NCI-H128 (cell line): ENCODE results near the gene TFF3.

ENCODE experiments used
- DNase-seq: peaks from one replicate; lab custom pipeline; 2025; ENCODE audit not compliant: unreplicated experiment; lab: John Stamatoyannopoulos, UW

Gene TFF3

DNA sequence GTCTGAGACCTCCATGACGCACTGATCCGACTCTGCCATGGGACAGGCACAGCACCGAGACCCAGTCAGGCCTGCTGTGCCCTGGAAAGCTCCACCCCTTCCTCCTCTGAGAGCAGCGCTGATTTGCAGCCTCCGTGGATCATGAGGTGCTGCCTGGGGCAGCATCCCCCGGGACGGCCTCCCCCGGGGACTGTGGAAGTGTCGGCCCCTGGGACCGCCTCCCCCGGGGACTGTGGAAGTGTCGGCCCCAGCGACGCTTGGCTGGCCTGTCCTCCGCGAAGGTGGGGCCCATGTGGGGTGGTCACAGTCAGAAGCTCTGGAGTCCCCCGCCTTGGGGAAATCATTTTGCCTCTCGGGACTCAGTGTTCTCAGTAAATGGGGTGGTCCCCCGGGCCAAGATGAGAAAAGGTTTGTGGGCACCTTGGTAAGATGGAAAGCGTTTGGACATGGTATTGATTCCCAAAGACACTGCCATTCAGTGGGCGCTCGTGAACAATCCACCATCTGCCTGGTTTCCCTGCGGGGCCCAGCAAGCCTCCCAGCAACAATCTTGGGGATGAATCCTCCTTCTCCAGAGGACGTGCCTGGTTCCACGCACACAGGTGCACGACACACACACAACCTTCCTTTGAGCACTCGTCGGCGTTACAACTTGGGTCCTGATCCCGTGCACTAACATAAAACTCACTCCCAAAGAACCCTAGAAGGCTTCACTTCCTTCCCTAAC lies 32.6 kb upstream of the TFF3 start:
- DNase-seq: no peak

DNA sequence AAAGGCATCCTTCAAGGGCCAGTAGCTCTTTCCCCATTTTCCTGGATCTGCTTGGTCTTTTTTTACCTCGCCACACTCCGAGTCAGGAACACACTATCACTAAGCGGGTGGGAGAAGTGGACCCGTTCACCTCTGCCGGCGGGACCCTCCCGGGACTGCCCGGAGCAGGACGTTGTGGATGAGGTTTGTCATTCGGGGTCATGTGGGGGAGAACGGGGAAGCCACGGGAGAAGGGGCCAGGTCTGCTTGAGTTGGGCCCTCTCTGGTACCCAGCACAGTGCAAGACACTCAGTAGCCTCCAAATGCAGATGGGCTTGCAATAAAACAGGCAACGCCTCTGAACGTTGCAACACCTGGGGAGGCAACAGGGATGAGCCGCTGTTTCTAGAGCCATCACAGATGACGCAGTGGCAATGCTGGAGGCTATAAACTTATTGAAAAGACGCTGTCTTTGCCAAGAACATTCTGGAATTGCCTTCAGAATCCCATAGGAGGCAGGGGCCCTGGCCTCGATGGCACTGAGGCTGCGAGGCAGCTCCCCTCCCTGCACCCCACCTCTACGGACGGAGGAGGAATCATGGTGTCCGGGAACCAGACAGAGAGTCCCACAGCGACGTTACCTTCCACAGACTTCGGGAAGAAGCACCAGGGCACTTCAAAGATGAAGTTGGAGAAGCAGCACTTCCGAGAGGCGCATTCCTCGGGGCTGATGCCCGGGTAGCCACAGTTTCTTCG lies 31.8 kb upstream of the TFF3 start:
- no peak for DNase-seq

DNA sequence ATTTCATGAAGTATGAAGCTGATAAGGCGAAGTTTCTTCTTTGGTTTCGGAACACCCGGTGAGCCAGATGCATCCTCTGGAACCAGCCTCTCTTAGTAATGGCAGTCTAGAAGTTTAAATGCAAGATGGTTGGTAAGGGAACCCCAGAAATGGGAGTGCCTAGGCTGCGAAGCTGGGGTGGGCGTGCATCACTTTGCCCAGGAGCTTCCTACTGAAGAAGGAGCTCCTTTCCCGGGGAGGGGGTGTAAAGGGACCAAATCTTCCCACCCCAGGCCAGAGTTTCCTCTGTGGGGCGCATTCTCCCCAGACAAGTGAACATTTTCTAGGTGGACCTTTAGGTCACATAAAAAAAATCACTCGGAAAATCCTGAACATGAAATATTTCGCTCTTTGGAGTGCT lies 31.2 kb upstream of the TFF3 start:
- no peak for DNase-seq

DNA sequence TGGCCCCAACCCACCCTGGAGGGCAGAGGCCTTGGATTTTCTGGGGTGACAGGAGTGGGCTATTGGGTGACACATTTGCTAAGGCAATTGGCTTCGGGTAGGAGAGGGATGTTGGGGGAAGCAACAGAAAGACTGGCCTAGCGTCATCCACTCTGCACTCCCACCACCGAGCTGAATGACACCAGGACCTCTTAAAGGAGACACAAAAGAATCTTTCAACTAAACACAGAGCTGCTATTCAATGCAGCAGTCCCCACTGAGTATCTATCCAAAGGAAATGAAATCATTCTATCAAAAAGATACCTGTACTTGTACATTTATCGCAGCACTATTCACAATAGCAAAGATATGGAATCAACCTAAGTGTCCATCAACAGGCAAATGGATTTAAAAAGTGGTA lies 29.4 kb upstream of the TFF3 start:
- DNase-seq: no peak

DNA sequence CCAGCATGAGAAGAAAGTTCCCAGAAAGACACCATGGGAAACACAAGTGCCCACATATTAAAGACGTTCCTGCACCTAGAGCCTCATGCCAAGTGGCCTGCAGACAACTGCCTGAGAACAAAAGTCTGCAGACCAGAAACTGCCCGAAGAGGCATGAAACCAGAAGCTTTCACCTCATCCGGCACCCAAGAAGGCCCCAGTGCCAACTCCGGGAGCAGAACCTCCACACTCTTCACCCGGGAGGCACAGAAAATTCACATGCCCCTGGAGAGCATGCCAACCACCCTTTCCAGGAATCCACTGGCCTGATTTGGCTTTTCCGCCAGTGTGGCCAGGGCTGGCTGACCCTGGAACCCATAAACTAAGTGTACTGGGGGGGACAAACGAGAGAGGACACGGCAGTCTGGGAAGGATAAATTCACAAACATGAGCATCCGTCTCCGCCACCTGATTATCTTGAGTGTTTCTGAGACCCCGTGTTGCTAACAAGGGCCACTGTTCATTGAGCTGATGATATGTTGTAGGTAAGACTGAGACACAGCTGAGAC lies 28.8 kb upstream of the TFF3 start:
- DNase-seq: no peak

DNA sequence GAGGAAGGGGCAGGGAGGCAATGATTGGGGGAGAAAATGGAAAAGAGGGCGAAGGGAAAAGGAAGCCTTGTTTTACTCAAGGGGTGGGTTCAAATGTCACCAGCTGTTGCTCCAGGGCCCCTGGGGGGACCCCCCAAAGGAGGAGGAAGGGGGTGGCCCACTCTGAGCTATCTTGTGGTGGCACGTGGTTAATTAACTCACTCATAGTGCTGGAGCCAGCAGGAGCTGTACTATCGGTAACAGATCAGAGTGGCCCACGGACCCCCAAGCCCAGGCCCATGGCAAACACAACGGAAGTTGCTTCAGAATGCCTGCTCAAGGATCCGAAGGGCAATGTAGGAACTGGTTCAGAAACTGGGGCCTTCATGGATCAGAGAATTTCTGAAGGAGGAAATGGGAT lies 28.3 kb upstream of the TFF3 start:
- no peak for DNase-seq

DNA sequence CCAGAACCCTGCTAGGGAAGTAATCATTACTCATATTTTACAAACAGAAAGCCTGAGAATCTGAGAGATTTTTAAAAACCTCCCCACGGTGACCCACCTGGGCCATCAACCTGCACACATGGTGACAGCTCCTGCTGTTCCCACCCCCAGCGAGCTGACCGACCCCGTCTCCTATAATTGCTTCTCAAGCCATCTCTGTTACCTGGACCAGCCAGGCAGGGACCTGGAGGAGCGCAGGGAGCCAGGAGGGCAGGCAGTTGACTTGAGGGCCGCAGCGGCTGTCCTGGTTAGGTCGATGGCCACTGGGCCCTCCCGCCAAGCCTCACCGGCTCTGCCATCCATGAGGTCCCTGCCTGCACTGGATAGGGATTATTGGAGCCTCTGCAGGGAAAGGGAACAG lies 27.9 kb upstream of the TFF3 start:
- DNase-seq: no peak

DNA sequence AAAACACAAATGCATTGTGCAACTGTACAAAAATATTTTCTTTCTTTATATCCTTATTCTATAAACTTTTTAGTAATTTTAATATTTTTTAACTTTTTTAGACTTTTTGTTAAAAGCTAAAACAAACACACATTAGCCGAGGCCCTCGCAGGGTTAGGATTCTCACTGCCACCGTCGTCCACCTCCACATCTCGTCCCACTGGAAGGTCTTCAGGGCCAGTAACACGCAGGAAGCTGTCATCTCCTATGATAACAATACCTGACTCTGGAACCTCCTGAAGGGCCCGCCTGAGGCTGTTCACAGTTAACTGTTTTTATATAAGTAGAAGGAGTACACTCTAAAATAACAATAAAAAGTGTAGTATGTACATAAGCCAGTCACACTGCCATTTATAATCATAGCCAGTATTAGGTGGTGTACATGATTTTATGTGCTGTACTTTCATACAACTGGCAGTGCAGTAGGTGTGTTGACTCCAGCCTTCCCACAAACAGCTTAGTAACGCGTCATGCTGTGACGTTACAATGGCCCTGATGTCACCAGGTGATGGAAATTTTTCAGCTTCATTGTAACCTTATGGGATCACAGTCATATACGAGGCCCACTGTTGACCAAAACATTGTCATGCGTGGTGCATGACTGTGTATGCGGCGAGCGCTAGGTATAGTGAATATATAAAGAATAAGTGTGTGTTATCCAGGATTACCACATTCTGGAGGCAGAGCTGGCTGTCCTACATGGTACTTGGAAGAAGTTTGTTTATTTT lies 26.8 kb upstream of the TFF3 start:
- DNase-seq: no peak

DNA sequence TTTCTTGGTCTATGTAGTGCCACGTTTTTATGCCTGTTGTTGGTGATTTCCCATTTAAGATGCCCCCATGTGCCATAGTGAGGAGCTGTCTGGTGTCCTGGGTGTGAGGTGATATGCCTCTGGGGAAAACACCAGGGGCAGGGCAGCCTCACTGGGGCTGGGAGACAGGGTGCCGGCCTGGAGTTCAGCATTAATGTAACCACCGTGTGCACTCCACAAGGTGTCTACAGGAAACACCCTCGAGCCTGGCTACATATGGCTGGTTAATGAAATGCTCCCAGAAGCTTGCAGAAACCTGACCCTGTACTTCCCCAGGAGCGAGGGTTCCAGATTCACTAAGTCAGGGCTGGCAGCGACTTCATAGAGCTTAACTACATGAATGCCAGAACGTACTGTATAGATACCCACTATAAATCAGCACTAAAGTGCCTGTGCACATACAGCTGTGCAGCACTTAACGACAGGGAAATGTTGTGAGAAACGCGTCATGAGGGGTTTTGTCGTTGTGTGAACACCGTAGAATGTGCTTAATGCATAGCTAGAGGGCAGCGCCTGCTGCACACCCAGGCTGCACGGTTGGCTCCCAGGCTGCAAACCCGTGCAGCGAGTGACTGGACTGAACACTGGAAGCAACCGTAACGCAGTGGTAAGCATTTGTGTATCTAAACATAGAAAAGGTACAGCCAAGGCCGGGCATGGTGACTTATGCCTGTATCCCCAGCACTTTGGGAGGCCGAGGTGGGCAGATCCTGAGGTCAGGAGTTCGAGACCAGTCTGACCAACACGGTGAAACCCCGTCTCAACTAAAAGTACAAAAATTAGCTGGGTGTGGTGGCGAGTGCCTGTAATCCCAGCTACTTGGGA lies 25.2 kb upstream of the TFF3 start:
- DNase-seq: no peak

DNA sequence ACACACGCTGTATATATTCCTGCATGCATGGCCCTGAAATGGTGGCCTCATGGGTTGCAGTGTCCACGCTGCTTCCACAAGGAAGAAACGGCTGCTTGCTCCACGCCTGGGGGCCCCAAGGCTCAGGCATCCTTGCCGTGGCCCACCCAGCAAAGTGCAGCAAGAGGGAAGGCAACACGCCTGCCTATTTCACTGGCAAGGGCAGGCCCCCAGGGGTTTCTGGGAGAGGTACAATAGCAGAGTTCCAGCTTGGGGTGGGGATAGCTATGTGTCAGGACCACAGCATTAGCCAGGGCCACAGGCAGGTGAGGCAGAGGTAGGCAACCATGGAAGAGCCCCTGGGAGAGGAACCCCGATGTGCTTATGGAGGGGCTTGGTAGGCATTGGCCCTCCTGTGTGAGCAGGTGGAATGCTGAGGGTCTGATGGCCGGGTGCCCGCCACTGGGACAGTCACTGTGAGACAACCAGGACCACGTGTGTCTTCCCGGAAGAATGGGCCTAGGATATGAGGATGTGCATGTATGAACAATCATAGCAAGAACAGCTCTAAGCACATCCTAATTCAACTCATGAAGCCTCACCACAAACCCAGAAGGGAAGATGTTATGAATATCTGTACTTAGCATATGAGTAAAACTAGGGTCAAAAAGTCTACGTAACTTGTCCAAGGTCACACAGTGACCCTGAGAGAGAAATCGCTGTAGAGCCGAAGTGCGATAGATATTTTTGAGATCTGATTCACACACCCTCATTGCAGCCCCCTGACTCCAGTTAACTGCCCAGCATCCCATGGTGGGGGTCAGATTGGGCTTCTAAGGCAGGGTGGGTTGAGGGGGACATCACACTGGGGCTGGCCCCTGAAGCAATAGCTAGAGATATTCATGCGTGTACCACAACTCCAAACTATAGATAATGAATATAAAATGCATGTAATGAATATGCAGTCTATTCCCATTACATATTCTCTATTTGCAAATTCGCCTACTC lies 23.8 kb upstream of the TFF3 start:
- DNase-seq: no peak

DNA sequence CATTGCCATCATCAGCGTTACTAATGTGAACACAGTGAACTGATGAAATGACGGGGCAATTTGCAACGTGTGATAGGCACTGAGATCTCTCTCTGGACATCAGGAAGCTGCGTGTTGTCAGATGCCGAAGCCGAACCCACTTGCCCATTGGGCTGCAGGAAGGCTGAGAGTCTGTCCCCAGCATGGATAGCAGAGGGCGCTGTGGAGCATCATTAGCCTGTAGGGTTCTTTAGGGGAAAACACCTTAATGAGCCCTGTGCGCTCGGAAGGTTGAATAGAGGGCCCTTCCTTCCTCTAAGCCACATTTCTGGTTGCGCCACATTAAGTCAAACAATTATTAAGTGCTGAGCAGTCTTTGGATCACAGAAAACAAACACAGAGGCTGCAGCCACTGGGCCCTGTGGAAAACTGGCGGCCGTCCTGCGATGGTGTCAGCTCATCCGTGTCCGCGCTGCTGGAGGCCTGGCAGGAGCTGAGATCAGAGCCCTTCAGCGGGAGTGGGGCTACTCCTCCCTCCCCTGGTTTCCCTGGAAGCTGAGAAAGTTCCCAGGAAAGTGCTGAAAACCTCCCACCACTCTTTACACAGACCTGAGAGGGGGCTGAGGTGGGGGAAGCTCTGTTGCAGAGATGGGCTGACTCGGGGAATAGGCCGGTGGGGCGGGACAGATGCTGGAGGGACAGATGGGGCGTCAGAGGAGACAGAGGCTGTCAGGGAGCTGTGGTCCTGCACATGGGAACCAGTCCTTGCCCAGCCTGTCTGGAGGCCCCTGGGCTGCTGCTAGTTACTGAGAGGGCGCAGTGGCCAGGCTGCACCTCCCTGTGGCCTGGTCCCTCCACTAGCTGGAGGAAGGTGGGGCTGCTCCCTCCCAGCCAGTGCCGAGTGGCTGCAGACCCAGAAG lies 22.9 kb upstream of the TFF3 start:
- DNase-seq: peak; percentile 84

DNA sequence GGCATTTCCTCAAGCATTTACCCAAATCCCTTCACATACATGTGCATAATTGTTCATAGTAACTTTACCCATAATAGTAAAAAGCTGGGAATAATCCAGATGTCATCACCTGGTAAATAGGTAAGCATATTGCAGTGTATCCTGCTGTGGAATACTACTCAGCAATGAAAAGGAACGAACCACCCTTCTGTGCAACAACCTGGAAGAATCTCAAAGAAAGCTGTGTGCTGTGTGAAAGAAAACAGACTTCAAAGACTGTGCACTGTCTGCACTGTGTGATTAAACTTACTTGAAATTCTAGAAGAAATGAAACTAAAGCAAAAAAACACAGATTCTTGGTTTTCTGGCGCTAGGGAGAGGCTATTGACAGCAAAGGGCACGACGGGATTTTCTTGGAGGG lies 22.1 kb upstream of the TFF3 start:
- no peak for DNase-seq

DNA sequence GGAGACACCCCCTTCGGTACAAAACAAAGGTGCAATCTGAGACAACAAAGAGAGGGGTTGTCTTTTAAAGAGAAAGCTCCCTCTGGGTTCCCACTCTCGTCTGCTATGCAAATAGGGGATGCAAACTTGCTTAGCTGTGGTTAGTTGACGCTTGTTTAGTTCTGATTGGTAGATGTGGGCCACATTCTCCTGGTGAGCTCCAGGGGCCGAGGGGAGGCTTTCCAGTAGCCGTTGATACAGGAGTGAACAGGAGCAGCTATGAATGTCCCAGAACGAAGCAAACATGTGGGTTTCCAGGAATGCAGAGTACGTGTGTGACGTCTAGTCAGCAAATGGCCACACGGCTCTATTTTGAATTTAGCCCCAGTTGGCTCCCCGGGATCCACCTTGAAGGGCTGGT lies 20.8 kb upstream of the TFF3 start:
- peak; percentile 28 for DNase-seq

DNA sequence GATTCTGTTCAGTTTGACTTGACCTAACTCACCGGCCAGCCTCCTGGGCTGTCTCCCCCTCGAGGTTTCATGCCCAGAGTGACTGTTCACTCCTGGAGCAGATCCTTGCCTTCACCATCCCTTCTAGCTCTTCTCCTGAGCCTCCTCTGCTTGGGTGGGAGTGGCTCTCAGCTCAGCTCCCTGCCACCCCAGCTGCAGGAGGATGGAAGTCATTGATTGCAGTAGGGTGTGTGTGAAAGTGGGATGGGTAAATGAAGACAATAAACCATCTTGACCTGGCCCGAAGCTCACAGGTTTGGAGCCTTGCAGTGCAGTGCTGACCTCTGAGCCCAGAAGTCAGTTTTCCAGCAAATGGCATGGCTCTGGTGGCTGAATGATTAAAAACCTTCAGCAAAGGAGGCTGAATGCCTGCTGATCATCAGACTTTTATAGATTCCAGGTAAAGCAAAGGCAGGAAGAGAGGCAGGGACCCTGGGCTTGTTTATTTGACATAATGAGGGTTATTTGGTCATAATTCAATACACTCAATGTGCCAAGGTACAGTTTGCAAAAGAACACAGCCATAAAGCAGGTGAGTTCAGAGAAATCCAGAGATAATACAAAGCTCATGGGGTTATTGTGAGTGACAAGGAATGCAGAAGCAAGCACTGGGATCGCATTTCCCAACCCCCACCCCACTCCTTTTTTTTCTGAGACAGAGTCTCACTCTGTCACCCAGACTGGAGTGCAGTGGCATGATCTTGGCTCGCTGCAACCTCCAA lies 17.5 kb upstream of the TFF3 start:
- DNase-seq: no peak

DNA sequence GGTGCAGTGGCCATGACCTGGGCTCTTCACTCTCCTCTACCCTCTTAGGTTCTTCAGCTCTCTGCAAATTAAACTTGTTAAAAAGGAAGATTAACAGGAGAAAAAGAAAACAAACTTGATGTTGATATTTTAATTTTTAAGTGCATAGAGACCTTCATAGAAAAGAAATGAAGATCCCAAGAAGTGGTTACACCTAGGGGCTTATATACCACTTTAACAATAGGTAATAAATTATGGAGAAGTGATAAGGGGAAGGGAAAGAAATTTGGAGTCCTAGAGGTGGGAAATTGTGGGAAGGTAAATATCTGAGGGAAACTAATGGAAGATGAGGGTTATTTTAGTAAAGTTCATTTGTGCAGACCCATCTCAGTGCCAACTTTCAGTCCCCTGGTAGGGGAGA lies 16.5 kb upstream of the TFF3 start:
- no peak for DNase-seq

DNA sequence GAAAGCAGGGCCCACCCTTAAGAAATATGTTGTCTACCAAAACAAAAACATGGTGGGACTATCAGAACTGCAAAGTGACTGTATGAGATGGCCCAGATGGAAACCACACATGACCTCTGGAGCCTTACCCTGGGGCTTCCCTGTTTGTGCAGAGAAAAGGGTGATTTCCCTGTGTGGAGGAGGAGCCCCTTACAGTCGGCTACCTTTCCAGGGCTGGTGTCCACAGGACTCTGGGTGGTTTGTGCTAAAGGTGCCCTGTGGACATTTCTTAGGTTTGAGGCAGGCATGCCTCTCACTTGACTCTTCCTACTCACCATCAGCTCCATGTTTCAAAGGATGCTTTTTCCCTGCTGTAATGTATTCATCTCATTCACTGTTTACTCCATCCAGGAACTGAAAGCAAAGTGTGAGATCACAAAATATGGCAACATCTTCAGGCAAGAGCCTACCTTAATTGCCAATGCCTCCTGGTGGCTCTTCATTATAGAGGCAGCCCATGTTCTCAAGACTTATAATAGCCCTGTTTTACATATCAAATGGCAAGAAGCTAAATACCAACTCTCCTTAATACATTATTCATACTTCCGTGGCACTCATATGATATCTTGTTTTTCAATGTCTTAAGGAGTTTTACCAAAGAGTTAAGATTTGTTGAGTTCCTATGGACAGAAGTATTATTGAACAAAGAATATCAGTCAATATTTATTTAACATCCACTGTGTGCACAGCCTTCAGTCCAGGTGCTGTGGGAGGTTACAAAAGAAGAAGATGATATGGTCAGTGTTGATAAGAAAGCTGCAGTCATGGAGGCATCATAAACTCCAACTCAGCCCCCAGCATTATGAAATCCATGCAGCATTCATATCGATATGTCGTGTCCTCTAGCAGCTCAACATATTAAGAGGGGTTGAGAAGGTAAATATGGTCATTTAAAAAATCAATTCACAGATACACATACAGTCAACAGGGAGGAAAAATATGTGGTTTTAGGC lies 15.5 kb upstream of the TFF3 start:
- DNase-seq: no peak

DNA sequence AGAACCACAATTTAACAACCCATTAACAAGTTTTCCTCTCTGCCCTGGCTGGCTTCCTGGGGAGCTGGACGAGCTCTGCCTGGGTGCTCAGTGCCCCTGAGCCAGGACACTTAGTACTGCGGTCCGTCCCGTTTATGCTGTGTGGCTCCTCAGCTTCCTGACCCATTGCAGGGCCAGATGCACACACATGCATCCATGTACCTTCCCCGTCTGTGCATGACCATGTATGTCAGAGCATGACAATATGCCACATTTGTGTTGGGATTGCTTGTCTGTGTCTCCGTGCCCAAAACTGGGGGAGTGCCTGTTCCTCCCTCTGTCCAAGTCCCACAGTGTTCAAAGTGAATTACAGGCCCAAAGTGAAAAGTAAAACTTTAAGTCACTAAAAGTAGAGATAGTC lies 9.7 kb upstream of the TFF3 start:
- DNase-seq: no peak
